ENCODE data around the gene RNF208. TPM values are rescaled to one million over a fixed set of nuclear protein-coding genes. Genes with fewer than 3 reads are reported as not detected.

Gene RNF208
- total and polyA plus RNA-seq, 2 experiments from 2014 or later, result 0.34 to 0.65 TPM

- Histone ChIP-seq H3F3A (ENCODE audit: insufficient read depth) (peaks cover 9% of the 10 kb centered on the region), H3K9me3 (ENCODE audit: low read depth) (no peaks in the 10 kb centered on the region), H3K36me3 (ENCODE audit: low read depth) (no peaks in the 10 kb centered on the region; the same call in 1 of the 2 replicates), H3K9ac (no peak overlapping the region), H2AFZ (no peak overlapping the region), H3K79me2 (ENCODE audit: insufficient read depth) (peaks cover 39% of the 10 kb centered on the region), H3K27ac (no peak overlapping the region), H3K27me3 (replicated peaks; ENCODE audit: insufficient read depth) (no peaks in the 10 kb centered on the region), H3K4me2 (ENCODE audit: unreplicated experiment) (no peak overlapping the region), H3K4me3 (no peak overlapping the region), H4K20me1 (ENCODE audit: insufficient read depth) (no peaks in the 10 kb centered on the region), H3K9me2 (ENCODE audit: insufficient read depth) (no peaks in the 10 kb centered on the region), H3K4me1 (ENCODE audit: insufficient read depth) (peaks cover 15% of the 10 kb centered on the region)
- 88 to 90% methylated on average over 40 to 47 of the region's 48 CpGs for WGBS, 2 experiments (ENCODE audit: low coverage in 1 of 2, low lambda C conversion rate in 2 of 2, missing lambda C conversion rate in 2 of 2)
- no peak for TF ChIP-seq EZH2phosphoT487 (IDR thresholded peaks at IDR 0.05; ENCODE audit: insufficient read depth, low read depth)
- in situ Hi-C loops (cut with MboI), result no loop called here
- no peak for DNase-seq
Observed at GRCh38 chr9:137184881-137185660, 37.0 kb downstream of the RNF208 start.

GRCh38 chr9:137183980-137184595 is 38.0 kb downstream of the RNF208 start:
- H3K4me2 ChIP-seq (ENCODE audit: unreplicated experiment), result no peak overlapping the region
- H3K36me3 ChIP-seq (ENCODE audit: low read depth), result no peaks in the 10 kb centered on the region; the same call in 1 of the 2 replicates
- no peak for DNase-seq
- H3K79me2 ChIP-seq (ENCODE audit: insufficient read depth), result peaks cover 31% of the 10 kb centered on the region
- H3K4me3 ChIP-seq, result no peak overlapping the region
- no peaks in the 10 kb centered on the region for H3K9me3 ChIP-seq (ENCODE audit: low read depth)
- H2AFZ ChIP-seq, result no peak overlapping the region
- no peaks in the 10 kb centered on the region for H3K9me2 ChIP-seq (ENCODE audit: insufficient read depth)
- H3K4me1 ChIP-seq (ENCODE audit: insufficient read depth), result peaks cover 9% of the 10 kb centered on the region; the same call in 1 of the 2 replicates
- H4K20me1 ChIP-seq (ENCODE audit: insufficient read depth), result no peaks in the 10 kb centered on the region
- TF ChIP-seq EZH2 (IDR thresholded peaks at IDR 0.05; ENCODE audit: insufficient read depth, poor library complexity, severe bottlenecking) (no peak), EZH2phosphoT487 (IDR thresholded peaks at IDR 0.05; ENCODE audit: insufficient read depth, low read depth) (no peak)
- no peak overlapping the region for H3K9ac ChIP-seq
- no peaks in the 10 kb centered on the region for H3K27me3 ChIP-seq (replicated peaks; ENCODE audit: insufficient read depth)
- in situ Hi-C loops (cut with MboI), result no loop called here
- H3K27ac ChIP-seq, result no peak overlapping the region
- WGBS, 2 experiments (ENCODE audit: low coverage in 1 of 2, low lambda C conversion rate in 2 of 2, missing lambda C conversion rate in 2 of 2), result 90 to 93% methylated on average over 26 of the region's 27 CpGs
- H3F3A ChIP-seq (ENCODE audit: insufficient read depth), result no peaks in the 10 kb centered on the region

- Histone ChIP-seq H3K36me3 (ENCODE audit: low read depth) (no peaks in the 10 kb centered on the region; the same call in 1 of the 2 replicates), H3K4me1 (ENCODE audit: insufficient read depth) (peaks cover 9% of the 10 kb centered on the region; the same call in 1 of the 2 replicates), H3K4me3 (no peak overlapping the region), H3K27me3 (replicated peaks; ENCODE audit: insufficient read depth) (no peaks in the 10 kb centered on the region), H3K27ac (no peak overlapping the region), H3F3A (ENCODE audit: insufficient read depth) (no peaks in the 10 kb centered on the region), H3K4me2 (ENCODE audit: unreplicated experiment) (no peak overlapping the region), H3K9me3 (ENCODE audit: low read depth) (no peaks in the 10 kb centered on the region), H3K9me2 (ENCODE audit: insufficient read depth) (no peaks in the 10 kb centered on the region), H4K20me1 (ENCODE audit: insufficient read depth) (no peaks in the 10 kb centered on the region), H2AFZ (no peak overlapping the region), H3K79me2 (ENCODE audit: insufficient read depth) (peaks cover 27% of the 10 kb centered on the region), H3K9ac (no peak overlapping the region)
- WGBS, 2 experiments (ENCODE audit: low coverage in 1 of 2, low lambda C conversion rate in 2 of 2, missing lambda C conversion rate in 2 of 2), result 88 to 90% methylated on average over 17 of the region's 17 CpGs
- in situ Hi-C loops (cut with MboI), result no loop called here
- no peak for DNase-seq
- no peak for TF ChIP-seq EZH2 (IDR thresholded peaks at IDR 0.05; ENCODE audit: insufficient read depth, poor library complexity, severe bottlenecking)
- no peak for TF ChIP-seq EZH2phosphoT487 (IDR thresholded peaks at IDR 0.05; ENCODE audit: insufficient read depth, low read depth)
Observed at GRCh38 chr9:137182836-137183235, 39.2 kb downstream of the RNF208 start.

GRCh38 chr9:137181680-137182079 is 40.4 kb downstream of the RNF208 start:
- Histone ChIP-seq H3K36me3 (ENCODE audit: low read depth) (no peaks in the 10 kb centered on the region; the same call in 1 of the 2 replicates), H3K4me1 (ENCODE audit: insufficient read depth) (0 out of 2 replicates have a peak, but pooled peaks cover 2% of the 10 kb centered on the region), H3K4me2 (ENCODE audit: unreplicated experiment) (no peak overlapping the region), H4K20me1 (ENCODE audit: insufficient read depth) (no peaks in the 10 kb centered on the region), H3K27me3 (replicated peaks; ENCODE audit: insufficient read depth) (no peaks in the 10 kb centered on the region), H3K79me2 (ENCODE audit: insufficient read depth) (peaks cover 15% of the 10 kb centered on the region), H3K4me3 (no peak overlapping the region), H3K9ac (no peak overlapping the region), H3K9me2 (ENCODE audit: insufficient read depth) (no peaks in the 10 kb centered on the region), H2AFZ (no peak overlapping the region), H3K27ac (no peak overlapping the region), H3F3A (ENCODE audit: insufficient read depth) (peaks cover 4% of the 10 kb centered on the region; the same call in 1 of the 2 replicates), H3K9me3 (ENCODE audit: low read depth) (no peaks in the 10 kb centered on the region)
- no peak for TF ChIP-seq EZH2 (IDR thresholded peaks at IDR 0.05; ENCODE audit: insufficient read depth, poor library complexity, severe bottlenecking)
- TF ChIP-seq EZH2phosphoT487 (IDR thresholded peaks at IDR 0.05; ENCODE audit: insufficient read depth, low read depth), result no peak
- DNase-seq, result no peak
- WGBS, 2 experiments (ENCODE audit: low coverage in 1 of 2, low lambda C conversion rate in 2 of 2, missing lambda C conversion rate in 2 of 2), result 94 to 95% methylated on average over 18 to 22 of the region's 22 CpGs
- in situ Hi-C loops (cut with MboI), result no loop called here

Measured in GM23248 (cell line).